Stimulated activated CD4-positive, alpha-beta T cell treated with anti-CD3 and anti-CD28 coated beads, TNF-alpha, amount 100 ng/mL, for 48 hours (primary cell): ENCODE data around the gene FBXO28.
A peak's percentile ranks its signal among the peaks of the same experiment; 100 is the strongest.
"Not testable (repeated sequence)": the region's sequence is repeated elsewhere in the genome, so short reads cannot be mapped to it uniquely, and the experiment has no call there.

Source experiments
- DNase-seq, 3 donors: peaks; one replicate each; pipeline ENCODE4 v3.0.0-alpha.2; 2020; ENCODE audit warnings: low read depth in 3 of 3

FBXO28 gene, protein sequence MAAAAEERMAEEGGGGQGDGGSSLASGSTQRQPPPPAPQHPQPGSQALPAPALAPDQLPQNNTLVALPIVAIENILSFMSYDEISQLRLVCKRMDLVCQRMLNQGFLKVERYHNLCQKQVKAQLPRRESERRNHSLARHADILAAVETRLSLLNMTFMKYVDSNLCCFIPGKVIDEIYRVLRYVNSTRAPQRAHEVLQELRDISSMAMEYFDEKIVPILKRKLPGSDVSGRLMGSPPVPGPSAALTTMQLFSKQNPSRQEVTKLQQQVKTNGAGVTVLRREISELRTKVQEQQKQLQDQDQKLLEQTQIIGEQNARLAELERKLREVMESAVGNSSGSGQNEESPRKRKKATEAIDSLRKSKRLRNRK

DNA sequence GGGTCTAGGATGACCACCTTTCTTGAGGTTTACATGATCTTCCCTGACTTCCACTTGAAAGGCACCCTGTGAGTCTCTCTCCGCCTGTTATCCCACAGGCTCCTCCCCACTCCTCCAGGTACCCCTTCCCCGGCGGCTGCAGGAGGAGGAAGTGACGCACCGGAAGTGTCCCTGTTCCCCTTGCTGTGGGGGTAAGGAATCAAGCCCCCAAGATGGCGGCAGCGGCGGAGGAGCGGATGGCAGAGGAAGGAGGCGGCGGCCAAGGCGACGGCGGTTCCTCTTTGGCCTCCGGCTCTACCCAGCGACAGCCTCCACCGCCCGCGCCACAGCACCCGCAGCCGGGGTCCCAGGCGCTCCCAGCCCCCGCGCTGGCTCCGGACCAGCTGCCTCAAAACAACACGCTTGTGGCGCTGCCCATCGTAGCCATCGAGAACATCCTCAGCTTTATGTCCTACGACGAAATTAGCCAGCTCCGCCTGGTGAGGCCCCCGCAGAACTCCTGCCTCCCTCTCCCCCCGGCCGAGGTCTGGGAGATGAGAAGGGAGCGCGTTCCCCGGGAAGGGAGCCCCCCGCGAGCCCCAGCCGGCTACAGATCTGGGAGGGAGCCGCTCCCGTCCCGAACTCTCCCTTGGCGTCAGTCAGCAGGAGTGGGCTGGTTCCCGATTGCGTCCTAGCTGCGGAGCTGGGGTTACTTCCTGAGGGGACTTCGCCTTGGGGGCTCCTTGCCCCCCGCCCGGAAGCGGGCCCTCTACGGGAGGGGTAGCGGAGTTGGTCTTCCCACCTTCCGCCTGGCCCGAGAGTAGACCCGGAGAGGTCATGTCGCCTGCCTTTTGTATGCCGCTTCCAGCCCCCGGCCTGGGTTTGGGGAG, at the start of gene FBXO28:
TSS of gene FBXO28 (plus strand) at position 194 of the 869 bp plus-strand sequence. CDS start at position 213, 19 bp downstream.
- peak; percentile 90 to 93 (median 93) for DNase-seq

- DNase-seq, result no peak
Observed at GRCh38 chr1:224064150-224064549, 49.8 kb upstream of the FBXO28 start.

GRCh38 chr1:224065455-224065854, 48.5 kb upstream of the FBXO28 start:
- no peak for DNase-seq

DNA sequence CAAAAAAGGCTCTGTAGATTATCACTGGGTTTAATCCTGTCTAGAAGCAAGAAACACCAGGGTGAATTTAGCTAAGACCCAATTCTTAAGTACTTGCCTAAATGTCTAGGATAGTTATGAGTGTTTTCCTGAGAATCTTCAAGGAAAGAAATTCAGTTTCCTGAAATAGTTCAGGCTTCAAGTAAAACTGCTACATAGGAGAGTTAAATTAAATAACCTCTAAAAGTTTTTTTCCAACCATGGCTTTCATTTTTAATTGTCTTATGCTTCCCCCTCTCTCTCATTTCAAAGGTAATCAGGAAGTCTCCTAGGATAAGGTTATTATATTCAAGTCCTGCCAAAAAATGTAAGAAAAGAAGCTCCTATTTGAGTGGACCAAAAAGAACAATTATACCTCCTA, 46.7 kb upstream of the FBXO28 start:
- DNase-seq, result no peak

DNA sequence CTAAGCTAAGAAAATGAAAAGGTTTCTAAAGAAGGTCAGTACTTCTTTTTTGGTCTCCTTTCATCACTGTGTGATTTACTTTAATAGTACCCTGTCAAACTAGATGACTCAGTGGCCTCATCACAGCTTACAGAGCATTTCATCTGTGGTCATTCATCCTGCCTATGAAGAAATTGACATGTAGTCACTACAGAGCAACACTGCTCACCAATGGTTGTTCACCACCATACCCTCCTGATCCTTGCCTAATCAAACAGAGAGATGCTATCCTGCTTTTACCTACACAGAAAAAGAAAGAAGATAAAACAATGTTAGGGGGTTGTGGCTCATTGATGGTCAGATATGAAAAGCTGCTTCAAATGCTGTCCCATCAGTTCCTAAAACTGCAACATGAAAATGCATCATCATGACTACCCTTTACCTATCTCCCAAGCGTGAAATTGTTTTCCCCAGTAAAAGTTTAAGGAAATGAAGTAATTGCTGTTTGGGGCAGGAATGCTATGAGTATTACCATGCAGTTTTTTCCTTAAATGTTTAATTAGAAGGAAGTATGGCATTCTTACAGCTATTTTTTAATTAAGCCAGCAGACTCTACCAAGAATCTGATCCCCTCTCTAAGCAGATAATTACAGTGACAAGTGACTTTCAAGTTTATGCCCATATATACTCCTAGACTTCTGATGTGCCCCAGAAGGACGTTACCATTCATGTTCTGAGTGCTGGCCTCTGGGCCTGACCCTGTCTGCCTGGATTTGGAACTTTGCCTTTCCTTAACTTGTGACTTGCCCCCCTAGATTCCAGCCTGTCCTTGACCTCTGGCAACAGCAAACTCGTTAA, 46.1 kb upstream of the FBXO28 start:
- no peak for DNase-seq

DNA sequence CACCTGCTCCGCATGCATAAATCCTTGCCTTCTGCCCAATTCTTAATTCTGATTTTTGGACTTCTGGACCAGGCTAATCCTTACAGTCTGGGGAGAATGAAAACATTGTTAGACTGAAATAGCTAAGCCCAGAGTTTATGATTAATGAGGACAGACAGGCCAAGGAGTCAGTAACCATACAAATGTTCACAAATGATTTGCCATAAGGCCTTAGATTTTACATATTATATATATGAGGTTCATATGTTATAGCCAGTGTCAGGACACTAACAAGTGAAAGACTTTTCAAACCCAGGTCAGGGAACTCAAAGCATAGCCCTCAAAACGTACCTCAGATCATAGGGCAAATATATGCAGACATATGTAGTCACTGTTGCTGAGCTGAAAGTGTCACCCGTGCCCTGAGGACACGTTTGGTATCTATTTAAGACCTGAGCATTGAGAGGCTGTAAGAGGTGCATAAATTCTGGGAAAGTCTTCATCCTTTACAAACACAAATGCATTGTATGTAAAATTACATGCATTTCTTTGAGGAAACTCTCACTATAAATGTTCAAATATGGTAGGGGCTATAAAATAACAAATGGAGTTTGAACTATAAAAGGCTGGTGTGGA, 45.3 kb upstream of the FBXO28 start:
- no peak for DNase-seq

GRCh38 chr1:224069138-224069537, 44.8 kb upstream of the FBXO28 start:
- DNase-seq, result no peak

GRCh38 chr1:224070521-224070920, 43.4 kb upstream of the FBXO28 start:
- no peak for DNase-seq

GRCh38 chr1:224076407-224076806, 37.5 kb upstream of the FBXO28 start:
- DNase-seq, result no peak

- not testable (repeated sequence) for DNase-seq
Observed at GRCh38 chr1:224079644-224080043, 34.3 kb upstream of the FBXO28 start.

GRCh38 chr1:224080115-224080774, 33.7 kb upstream of the FBXO28 start:
- DNase-seq, result no peak

- DNase-seq, result no peak
Observed at GRCh38 chr1:224081604-224082003, 32.3 kb upstream of the FBXO28 start.

DNA sequence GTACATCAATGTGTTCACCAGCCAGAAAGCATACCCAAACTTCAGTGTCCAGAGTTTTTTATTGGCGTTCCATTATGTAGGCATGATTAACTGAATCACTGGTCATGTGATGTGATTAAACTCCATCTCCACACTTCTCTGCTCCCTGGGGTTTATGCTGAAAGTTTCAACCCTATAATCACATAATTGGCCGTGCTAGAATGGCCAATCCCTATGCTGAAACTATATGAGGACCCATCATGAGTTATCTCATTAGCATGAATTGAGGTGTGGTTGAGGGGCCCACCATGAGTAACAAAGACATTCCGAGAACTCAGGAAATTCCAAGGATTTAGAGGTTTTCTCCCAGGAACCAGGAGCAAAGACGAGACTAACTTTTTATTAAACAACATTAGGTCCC, 31.8 kb upstream of the FBXO28 start:
- no peak for DNase-seq

DNA sequence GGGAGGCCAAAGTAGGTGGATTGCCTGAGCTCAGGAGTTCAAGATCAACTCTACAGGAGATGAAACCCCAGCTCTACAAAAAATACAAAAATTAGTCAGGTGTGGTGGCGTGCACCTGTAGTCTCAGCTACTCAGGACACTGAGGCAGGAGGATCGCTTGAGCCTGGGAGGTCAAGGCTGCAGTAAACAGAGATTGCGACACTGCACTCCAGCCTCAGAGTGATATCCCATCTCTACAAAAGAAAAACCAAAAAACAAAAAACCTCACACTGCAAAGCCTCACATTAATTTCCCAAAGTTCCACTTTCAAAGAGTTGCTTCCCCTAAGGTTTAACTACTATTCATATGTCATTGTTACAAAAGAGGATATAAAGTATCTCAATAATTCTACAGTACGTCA, 29.0 kb upstream of the FBXO28 start:
- no peak for DNase-seq

DNA sequence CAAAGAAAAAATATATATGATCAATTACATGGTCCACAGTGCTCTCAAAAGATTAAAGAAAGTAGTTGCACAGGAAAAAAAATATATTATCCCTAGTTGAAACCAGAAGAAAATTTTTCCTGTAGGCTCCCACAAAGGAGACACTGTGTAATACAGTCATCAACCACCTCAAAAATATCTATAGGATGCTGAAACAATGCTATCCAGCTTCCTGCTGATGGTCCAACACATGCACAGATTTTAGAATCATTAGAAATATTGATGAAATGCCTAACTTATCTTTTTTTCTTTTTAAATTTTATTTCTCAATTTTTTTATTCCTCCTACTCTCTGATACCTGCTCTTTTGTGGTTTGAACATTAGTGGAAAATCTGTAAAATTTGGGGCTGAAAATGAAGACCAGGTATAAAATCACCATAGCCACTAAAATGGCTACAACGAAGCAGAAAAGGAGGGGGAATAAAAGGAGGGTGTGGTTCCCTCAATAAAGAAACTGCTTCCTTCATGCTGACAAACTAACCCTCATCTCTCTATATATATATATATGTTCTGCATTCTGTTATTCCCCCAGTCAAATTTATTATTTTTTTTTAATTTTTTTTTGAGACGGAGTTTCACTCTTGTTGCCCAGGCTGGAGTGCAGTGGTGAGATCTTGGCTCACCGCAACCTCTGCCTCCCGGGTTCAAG, 28.3 kb upstream of the FBXO28 start:
- no peak for DNase-seq

DNA sequence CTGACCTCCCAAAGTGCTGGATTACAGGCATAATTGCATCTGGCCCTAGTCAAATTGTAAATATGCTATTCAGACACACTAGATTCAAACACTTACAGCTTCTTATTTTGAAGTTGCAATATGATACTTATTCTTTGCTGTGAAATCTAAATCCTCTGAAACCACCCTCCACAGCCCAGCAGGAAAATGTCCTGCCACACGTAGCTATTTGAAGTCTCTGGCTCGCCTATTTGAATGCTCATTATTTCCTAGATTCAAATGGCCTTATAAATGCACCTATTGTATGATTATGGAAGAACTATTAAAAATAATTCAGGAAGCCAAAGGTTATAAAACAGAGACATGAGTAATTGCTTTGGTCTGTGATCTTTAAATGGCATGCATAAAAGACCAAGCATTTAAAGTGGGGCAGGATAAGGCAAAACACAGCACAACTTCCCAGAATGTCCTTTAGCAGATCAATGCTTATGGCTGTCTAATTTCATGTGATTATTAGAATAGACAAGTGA, 26.6 kb upstream of the FBXO28 start:
- no peak for DNase-seq

DNA sequence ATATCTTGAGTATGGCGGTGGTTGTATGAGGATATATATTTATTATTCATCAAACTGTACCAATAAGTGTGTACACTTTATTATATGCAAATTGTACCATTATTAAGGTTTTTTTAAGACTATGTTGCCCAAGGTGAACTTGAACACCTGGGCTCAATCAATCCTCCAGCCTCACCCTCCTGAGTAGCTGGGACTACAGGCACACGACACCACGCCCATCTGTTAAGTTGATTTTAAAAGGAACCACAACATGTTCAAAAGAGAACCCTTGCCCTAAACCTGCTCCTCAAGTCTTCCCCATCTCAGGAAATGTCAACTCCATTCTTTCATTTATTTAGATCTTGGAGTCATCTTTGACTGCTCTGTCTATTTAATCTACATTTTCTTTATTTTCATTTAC, 24.3 kb upstream of the FBXO28 start:
- no peak for DNase-seq

- no peak for DNase-seq
Observed at GRCh38 chr1:224090116-224090515, 23.8 kb upstream of the FBXO28 start.

DNA sequence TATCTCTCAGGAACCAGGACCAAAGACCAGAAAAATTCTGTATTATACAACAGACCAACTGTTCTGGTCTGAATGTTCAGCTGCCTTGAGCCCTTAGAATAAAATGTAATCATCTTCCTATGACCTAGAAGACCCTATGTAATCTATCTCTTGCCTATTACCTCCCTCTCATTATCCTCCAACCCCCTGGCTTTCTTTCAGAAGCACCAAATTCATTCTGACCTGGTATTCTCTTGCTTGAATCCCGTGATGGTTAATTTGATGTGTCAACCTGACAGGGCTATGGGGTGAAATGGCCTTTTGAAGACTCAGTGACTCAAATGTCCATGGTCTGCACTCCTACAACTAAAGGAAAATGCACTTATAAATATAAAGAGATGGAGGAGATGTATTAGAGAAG, 21.8 kb upstream of the FBXO28 start:
- DNase-seq, result no peak

DNA sequence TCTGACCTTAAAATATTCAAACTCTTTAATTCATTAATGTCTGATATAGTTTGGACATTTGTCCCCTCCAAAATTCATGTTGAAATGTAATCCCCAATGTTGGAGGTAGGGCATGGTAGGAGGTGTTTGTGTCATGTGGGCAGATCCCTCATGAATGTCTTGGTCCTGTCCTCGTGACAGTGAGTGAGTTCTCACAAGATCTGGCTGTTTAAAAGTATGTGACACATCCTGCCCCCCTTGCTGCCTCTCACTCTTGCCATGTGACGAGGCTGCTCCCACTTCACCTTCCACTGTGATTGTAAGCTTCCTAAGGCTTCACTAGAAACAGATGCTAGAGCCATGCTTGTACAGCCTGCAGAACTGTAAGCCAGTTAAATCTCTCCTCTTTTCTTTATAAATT, 21.3 kb upstream of the FBXO28 start:
- DNase-seq, result no peak
